Measurements from ENCODE around the gene RALY. TPM values are rescaled to one million over a fixed set of nuclear protein-coding genes. Genes with fewer than 3 reads are reported as not detected.

Gene RALY
- total RNA-seq, 1 donor from 2014 or later = 132 TPM

GRCh38 chr20:33969563-33969962 is 24.1 kb upstream of the RALY start:
- Mint-ChIP-seq H3K27ac (ENCODE audit: unreplicated experiment) (no peak overlapping the region), H3K36me3 (ENCODE audit: unreplicated experiment) (no peaks in the 10 kb centered on the region), H3K4me1 (ENCODE audit: unreplicated experiment) (no peaks in the 10 kb centered on the region), H3K4me3 (ENCODE audit: unreplicated experiment) (no peak overlapping the region), H3K9me3 (ENCODE audit: unreplicated experiment) (no peaks in the 10 kb centered on the region), H3K27me3 (ENCODE audit: unreplicated experiment) (no peaks in the 10 kb centered on the region)
- no peak for DNase-seq (ENCODE audit: extremely low spot score, unreplicated experiment)
- TF ChIP-seq, protein P1, sequence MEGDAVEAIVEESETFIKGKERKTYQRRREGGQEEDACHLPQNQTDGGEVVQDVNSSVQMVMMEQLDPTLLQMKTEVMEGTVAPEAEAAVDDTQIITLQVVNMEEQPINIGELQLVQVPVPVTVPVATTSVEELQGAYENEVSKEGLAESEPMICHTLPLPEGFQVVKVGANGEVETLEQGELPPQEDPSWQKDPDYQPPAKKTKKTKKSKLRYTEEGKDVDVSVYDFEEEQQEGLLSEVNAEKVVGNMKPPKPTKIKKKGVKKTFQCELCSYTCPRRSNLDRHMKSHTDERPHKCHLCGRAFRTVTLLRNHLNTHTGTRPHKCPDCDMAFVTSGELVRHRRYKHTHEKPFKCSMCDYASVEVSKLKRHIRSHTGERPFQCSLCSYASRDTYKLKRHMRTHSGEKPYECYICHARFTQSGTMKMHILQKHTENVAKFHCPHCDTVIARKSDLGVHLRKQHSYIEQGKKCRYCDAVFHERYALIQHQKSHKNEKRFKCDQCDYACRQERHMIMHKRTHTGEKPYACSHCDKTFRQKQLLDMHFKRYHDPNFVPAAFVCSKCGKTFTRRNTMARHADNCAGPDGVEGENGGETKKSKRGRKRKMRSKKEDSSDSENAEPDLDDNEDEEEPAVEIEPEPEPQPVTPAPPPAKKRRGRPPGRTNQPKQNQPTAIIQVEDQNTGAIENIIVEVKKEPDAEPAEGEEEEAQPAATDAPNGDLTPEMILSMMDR (IDR thresholded peaks at IDR 0.05) = no peak

DNA sequence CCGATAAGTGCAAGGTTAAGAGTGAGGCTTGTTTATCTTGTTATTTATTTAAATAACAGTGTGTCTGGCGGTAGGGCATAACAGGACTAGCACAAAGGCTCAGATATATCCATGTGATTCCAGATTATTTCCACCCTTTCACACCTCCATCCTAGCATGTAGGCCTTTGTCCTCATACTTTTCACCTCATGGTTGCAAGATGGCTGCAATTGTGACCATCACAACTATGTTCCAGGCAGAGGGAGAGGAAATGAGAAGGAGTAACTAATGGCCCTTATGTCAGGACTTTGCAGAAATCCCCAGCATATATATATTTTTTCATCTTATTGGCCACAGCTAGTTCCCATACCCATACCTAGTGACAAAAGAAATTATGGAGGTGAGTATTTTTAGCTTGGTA is 23.5 kb upstream of the RALY start:
- Mint-ChIP-seq H3K27ac (ENCODE audit: unreplicated experiment) (no peak overlapping the region), H3K4me1 (ENCODE audit: unreplicated experiment) (no peaks in the 10 kb centered on the region), H3K36me3 (ENCODE audit: unreplicated experiment) (no peaks in the 10 kb centered on the region), H3K4me3 (ENCODE audit: unreplicated experiment) (no peak overlapping the region), H3K9me3 (ENCODE audit: unreplicated experiment) (no peaks in the 10 kb centered on the region), H3K27me3 (ENCODE audit: unreplicated experiment) (no peaks in the 10 kb centered on the region)
- no peak for DNase-seq (ENCODE audit: extremely low spot score, unreplicated experiment)
- TF ChIP-seq, protein P1 (IDR thresholded peaks at IDR 0.05) = no peak

- no peaks in the 10 kb centered on the region for H3K4me1 Mint-ChIP-seq (ENCODE audit: unreplicated experiment)
- DNase-seq (ENCODE audit: extremely low spot score, unreplicated experiment) = no peak
- H3K9me3 Mint-ChIP-seq (ENCODE audit: unreplicated experiment) = no peaks in the 10 kb centered on the region
- H3K27ac Mint-ChIP-seq (ENCODE audit: unreplicated experiment) = no peak overlapping the region
- no peaks in the 10 kb centered on the region for H3K36me3 Mint-ChIP-seq (ENCODE audit: unreplicated experiment)
- TF ChIP-seq, protein P1 (IDR thresholded peaks at IDR 0.05) = no peak
- H3K4me3 Mint-ChIP-seq (ENCODE audit: unreplicated experiment) = no peak overlapping the region
- peaks cover 3% of the 10 kb centered on the region for H3K27me3 Mint-ChIP-seq (ENCODE audit: unreplicated experiment)
Observed at GRCh38 chr20:33971147-33971975, 22.4 kb upstream of the RALY start.

DNA sequence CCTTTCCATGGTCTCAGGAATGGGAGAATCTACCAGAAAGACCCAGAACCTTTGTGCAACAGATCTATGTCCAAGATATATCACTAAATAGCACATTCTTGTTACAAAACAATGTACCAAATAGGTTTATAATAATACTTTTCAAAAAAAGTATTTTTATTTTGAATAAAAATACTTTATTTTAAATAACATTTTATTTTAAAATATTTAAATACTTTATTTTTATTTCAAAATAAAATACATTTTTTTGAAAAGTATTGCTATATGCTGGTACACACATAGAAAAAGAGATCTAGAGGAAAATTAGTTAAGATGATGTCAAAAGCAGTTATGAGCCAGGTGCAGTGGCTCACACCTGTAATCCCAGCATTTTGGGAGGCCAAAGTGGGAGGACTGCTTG is 16.8 kb upstream of the RALY start:
- DNase-seq (ENCODE audit: extremely low spot score, unreplicated experiment) = no peak
- peaks cover 54% of the 10 kb centered on the region for H3K27me3 Mint-ChIP-seq (ENCODE audit: unreplicated experiment)
- H3K36me3 Mint-ChIP-seq (ENCODE audit: unreplicated experiment) = peaks cover 3% of the 10 kb centered on the region
- no peaks in the 10 kb centered on the region for H3K4me1 Mint-ChIP-seq (ENCODE audit: unreplicated experiment)
- no peak overlapping the region for H3K4me3 Mint-ChIP-seq (ENCODE audit: unreplicated experiment)
- TF ChIP-seq, protein P1 (IDR thresholded peaks at IDR 0.05) = no peak
- H3K27ac Mint-ChIP-seq (ENCODE audit: unreplicated experiment) = no peak overlapping the region
- no peaks in the 10 kb centered on the region for H3K9me3 Mint-ChIP-seq (ENCODE audit: unreplicated experiment)

DNA sequence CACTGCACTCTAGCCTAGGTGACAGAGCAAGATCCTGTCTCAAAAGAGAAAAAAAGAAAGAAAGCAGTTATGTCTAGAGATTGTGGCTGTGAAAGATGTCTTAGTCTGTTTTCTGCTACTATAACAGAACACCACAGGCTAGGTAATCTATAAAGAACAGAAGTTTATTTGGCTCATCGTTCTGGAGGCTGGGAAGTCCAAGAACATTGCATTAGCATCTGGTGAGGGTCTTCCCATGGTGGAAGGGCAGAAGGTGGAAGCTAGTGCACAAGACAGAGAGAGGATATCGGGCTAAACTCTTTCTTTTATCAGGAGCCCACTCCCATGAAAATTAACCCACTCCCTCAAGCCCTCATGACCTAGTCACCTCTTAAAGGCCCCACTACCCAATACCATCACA is 16.2 kb upstream of the RALY start:
- Mint-ChIP-seq H3K9me3 (ENCODE audit: unreplicated experiment) (no peaks in the 10 kb centered on the region), H3K27me3 (ENCODE audit: unreplicated experiment) (peaks cover 57% of the 10 kb centered on the region), H3K27ac (ENCODE audit: unreplicated experiment) (no peak overlapping the region), H3K4me1 (ENCODE audit: unreplicated experiment) (no peaks in the 10 kb centered on the region), H3K36me3 (ENCODE audit: unreplicated experiment) (peaks cover 3% of the 10 kb centered on the region), H3K4me3 (ENCODE audit: unreplicated experiment) (no peak overlapping the region)
- TF ChIP-seq, protein P1 (IDR thresholded peaks at IDR 0.05) = no peak
- DNase-seq (ENCODE audit: extremely low spot score, unreplicated experiment) = no peak

Data from osteocyte (in vitro differentiated cells).